ENCODE measurements around the gene NGDN.

- TF ChIP-seq CTCF (IDR thresholded peaks at IDR 0.05) (no peak), POLR2A (IDR thresholded peaks at IDR 0.05) (no peak)
Measured at GRCh38 chr14:23468704-23469126, 788 bp upstream of the NGDN start.
